NCI-H2107 treated with DMSO at 0.1 percent for 48 hours (cell line): ENCODE data around the gene CMIP.

ENCODE experiments used
- DNase-seq: peaks from one replicate; lab custom pipeline; 2025; ENCODE audit not compliant: unreplicated experiment; lab: John Stamatoyannopoulos, UW

Gene CMIP

DNA sequence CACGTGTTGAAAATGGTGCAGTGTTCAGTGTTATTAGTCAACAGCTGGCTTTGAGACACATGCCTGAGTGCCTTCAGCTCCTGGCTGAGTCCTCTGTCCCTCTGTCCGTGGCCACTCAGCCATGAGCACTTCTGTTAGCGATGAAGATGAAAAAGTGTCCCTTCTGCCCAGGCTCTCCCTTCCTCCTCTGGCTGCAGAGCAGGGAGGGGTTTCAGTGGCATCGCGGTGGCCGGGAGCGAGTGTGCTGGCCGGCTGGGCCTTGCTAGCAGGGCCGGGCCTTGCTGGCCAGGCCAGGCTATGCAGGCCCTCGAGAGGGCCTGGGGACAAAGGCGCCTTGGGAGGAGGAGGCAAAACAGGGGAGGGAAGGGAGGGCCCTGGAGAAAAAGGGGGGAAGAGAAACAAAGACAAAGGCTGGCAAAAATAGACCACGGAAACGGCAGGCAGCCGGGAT is 47.7 kb downstream of the CMIP start:
- DNase-seq: no peak

DNA sequence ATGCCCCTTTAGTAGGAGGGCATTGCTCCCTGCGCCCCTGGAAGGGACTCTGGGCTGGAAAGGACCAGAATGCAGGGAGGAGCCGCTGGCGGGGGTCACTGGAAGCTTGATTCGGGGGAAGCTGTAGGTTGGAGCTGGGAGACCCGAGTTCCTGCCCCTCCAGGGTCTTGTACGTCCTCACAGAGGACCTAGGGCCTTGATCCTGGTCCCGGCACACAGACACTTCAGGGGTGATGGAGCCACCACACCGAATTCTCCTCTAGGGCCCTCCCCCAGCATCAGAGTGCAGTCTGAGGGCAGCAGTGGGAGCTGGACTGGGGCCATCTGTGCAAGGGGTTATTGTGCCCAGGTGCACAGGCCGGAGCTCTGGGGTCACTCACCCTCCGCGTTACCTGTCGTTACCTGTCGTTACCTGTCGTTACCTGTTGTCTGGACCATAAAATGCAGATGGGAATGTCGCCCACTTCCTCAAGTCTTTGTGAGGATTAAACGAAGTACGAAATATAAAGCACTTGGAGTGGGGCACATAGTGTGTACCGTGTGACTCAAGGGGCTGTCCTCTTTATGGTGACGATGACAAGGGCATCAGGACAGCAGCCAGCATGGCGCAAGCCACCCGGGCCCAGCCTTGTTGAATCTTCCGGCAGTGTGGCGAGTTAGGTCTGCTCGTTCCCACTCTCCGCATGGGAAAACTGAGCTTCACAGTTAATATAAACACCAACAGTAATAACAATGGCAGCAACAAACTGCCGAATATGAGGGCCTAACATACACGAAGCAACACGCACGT is 48.6 kb downstream of the CMIP start:
- DNase-seq: no peak

DNA sequence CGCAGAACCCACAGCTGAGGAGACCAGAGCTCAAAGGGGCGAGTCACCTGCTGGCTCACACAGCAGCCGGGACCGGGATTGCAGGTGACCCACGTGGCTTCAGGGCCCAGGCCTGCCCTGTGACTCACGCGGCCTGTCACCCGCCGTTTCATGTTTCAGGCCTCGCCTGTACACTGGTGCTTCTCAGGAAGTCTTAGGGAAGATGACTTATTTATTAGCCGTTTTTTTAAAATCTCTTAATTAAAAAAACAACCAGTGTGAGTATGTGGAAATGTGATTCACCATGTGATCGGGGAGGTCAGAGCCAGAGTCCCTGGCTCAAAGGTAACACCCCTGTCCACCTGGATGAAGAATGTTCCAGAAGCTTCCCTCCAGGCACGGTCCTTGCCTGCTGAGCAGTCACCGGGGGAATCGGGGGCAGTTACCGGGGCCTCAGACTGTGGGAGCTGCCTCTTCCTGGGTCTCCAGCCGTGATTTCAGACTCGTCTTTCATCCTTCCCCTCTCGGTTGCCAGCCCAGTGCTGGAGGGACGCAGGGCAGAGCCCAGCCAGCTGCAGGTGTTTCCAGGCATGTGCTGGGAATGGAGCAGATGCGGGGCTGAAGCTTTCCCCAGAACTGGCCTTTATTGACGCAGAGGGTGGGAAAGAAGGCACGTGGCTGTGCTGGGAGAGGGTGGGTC is 49.3 kb downstream of the CMIP start:
- DNase-seq: peak; percentile 44

GRCh38 chr16:81494434-81494806 is 49.8 kb downstream of the CMIP start:
- no peak for DNase-seq

DNA sequence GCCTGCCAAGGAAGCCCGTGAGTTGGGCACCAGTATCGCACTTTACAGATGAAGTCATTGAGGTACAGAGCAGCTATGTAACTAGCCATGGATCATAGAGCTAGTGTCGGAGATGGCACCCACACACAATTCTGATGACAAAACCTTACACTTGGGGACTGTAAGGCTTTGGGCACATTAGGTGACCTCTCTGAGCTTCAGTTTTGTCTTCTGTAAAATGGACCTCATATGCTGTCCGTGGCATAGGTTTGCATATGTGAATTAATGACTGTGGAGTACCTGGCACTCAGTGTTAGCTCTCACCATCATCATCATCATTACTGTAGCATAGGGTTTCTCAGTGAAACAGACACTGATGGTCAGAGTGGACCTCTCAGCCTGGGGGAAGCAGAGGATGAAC is 50.3 kb downstream of the CMIP start:
- no peak for DNase-seq

GRCh38 chr16:81495321-81496234 is 51.0 kb downstream of the CMIP start:
- DNase-seq: no peak

GRCh38 chr16:81496321-81496720 is 51.7 kb downstream of the CMIP start:
- no peak for DNase-seq

- no peak for DNase-seq
Measured at GRCh38 chr16:81496742-81497141, 52.1 kb downstream of the CMIP start.

- DNase-seq: no peak
Measured at GRCh38 chr16:81497690-81498089, 53.1 kb downstream of the CMIP start.

- DNase-seq: no peak
Measured at GRCh38 chr16:81498351-81498750, 53.7 kb downstream of the CMIP start.

- DNase-seq: no peak
Measured at GRCh38 chr16:81499576-81500380, 55.2 kb downstream of the CMIP start.

GRCh38 chr16:81500833-81501521 is 56.4 kb downstream of the CMIP start:
- DNase-seq: no peak

DNA sequence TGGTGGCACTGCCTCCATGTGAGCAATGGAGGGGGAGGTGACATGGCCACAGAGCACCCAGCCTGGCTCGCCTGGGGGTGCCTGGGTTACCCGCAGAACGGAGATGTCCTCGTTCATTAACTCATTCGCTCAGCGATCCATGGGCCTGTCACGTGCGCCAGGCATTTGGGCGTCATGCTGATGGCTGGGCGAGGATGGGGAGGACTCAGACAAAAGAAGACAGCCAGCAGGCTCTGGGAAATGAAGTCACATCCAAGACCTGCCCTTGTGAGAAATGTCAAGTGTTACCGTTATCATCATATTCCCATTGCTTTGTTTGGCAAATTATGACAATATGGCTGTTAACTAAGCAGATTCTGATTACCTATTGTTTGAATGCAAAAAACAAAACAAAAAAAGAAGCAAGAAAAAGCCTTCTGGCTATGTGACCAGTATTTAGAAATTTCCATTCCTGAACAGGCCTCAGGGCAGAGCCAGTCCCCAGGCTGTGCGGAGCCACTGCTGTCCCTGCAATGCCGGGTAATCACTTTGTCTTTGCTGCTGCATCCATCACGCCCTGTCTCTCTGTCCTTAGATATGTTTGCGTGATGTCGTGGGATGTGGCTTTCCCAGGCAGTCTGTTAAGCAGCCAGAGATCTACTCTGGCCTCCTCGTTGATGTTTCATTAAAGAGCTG is 57.9 kb downstream of the CMIP start:
- no peak for DNase-seq

GRCh38 chr16:81505011-81505661 is 60.5 kb downstream of the CMIP start:
- DNase-seq: no peak

DNA sequence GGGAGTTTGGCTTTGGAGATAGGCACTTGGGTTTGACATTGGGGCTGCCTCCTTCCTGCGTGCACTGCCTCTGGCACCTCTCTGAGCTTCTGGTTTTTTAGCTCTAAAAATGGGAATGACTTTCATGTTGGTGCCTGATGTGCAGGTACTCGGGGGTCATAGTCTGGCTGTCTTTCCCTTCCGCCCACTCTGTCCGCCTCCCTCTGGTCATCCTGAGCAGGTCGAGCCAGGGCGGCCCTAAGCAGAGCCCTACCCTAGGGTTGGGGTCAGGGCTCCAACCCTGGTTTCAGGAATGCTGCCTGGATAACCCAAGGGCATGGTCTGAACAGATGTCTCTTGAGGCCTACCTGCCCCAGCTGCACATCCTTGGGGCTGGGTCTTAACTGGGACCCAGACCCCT is 64.8 kb downstream of the CMIP start:
- DNase-seq: no peak

- DNase-seq: no peak
Measured at GRCh38 chr16:81510016-81510415, 65.4 kb downstream of the CMIP start.

DNA sequence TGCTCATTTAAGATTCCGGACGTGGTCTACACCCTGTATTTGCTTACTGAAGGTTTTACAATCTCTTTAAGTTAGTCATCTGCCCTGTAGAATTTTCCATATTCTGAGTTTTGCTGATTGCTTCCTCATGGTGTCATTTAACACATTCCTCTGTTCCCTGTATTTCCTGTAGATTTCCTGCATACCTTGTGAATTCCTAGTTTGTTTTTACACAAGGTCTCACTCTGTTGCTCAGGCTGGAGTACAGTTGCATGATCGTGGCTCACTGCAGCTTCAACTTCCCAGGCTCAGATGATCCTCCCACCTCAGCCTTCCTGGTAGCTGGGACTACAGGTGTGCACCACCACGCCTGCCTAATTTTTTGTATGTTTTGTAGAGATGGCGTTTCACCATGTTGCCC is 66.8 kb downstream of the CMIP start:
- DNase-seq: no peak

DNA sequence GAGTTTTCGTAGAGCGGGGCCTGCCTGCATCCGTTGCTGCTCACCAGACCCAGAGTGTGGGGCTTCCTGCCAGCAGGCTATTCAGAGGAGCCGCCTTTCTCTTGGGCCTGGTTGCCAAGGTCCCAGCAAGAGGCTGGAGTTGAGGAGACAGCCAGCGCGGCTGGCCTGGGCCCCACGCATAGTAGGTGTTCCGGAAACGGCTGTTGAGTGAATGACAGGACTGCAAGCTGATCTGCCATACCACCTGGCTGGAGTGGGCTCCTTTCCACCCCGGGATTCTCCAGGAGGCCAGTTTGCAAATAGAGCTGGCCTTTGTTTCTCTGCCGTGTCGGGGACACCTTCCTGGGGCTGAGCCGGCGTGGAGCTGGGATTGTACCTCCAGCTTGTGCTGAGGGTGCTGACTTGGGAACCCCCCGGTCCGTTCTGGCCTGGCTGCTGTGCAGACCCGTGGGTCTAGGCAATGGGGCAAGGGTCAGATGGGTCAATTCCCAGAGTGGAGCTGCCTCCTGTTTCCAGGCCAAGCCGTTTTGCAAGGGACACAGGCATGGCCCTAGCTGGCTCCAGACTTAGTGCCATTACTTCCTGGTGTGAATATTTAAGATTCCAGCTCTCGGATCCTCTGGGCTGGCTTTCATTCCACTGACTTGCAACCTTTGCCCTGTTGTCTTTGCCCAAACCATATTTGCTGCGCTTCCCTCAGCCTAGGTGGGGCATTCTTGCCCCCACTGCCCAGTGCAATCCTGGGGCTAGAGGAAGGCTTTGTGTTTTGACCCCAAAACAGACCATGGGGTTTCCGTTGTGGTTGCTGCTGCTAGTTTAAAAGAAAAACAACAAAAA is 68.8 kb downstream of the CMIP start:
- DNase-seq: no peak
